Stimulated activated naive CD4-positive, alpha-beta T cell (primary cell): Measurements from ENCODE around the gene EDC3.
"Not testable (repeated sequence)": the region's sequence is repeated elsewhere in the genome, so short reads cannot be mapped to it uniquely, and the experiment has no call there.

Experiments
- DNase-seq, 6 experiments: peaks; one replicate each; lab custom pipeline; 2025; lab: John Stamatoyannopoulos, UW

EDC3 gene

GRCh38 chr15:74610302-74610951 is 85.4 kb downstream of the EDC3 start:
- DNase-seq = no peak

- no peak for DNase-seq
Measured at GRCh38 chr15:74609938-74610301, 85.9 kb downstream of the EDC3 start.

GRCh38 chr15:74608786-74609185 is 87.0 kb downstream of the EDC3 start:
- no peak for DNase-seq

GRCh38 chr15:74605795-74606150 is 90.1 kb downstream of the EDC3 start:
- DNase-seq = no peak

GRCh38 chr15:74604983-74605794 is 90.6 kb downstream of the EDC3 start:
- no peak for DNase-seq

- DNase-seq = no peak
Measured at GRCh38 chr15:74603789-74604705, 91.8 kb downstream of the EDC3 start.

GRCh38 chr15:74603026-74603788 is 92.6 kb downstream of the EDC3 start:
- no peak for DNase-seq

GRCh38 chr15:74599156-74599555 is 96.7 kb downstream of the EDC3 start:
- no peak for DNase-seq

GRCh38 chr15:74598126-74598842 is 97.5 kb downstream of the EDC3 start:
- peak; percentile 56 to 87 (median 76) for DNase-seq

- DNase-seq = not testable (repeated sequence)
Measured at GRCh38 chr15:74597146-74597705, 98.6 kb downstream of the EDC3 start.

GRCh38 chr15:74596736-74597135 is 99.1 kb downstream of the EDC3 start:
- DNase-seq = not testable (repeated sequence)

GRCh38 chr15:74595271-74595670 is 100.6 kb downstream of the EDC3 start:
- no peak for DNase-seq

GRCh38 chr15:74594455-74594854 is 101.4 kb downstream of the EDC3 start:
- no peak for DNase-seq

- DNase-seq = no peak
Measured at GRCh38 chr15:74593122-74593521, 102.7 kb downstream of the EDC3 start.

- DNase-seq = no peak
Measured at GRCh38 chr15:74592222-74592621, 103.6 kb downstream of the EDC3 start.

GRCh38 chr15:74589826-74590225 is 106.0 kb downstream of the EDC3 start:
- no peak for DNase-seq

- no peak for DNase-seq
Measured at GRCh38 chr15:74585857-74586256, 110.0 kb downstream of the EDC3 start.

- DNase-seq = no peak
Measured at GRCh38 chr15:74585191-74585590, 110.6 kb downstream of the EDC3 start.

- DNase-seq = no peak
Measured at GRCh38 chr15:74584779-74585178, 111.0 kb downstream of the EDC3 start.

GRCh38 chr15:74584204-74584603 is 111.6 kb downstream of the EDC3 start:
- no peak for DNase-seq
